SJSA1 (cell line): ENCODE results near the gene DYNC2H1. TPM values are rescaled to one million over a fixed set of nuclear protein-coding genes. Genes with fewer than 3 reads are reported as not detected.
"Not testable (repeated sequence)": the region's sequence is repeated elsewhere in the genome, so short reads cannot be mapped to it uniquely, and the experiment has no call there.

Source experiments
- DNase-seq, 2 experiments: peaks; one replicate each; pipeline ENCODE4 v3.0.0-alpha.2; 2015 to 2020; ENCODE audit warnings: low spot score in 2 of 2, low read depth in 1 of 2
- H3K27ac ChIP-seq: fragments of 250-450 bp; sonication (Bioruptor Pico); 2 replicates; pipeline ENCODE4 v1.5.1; 2020; ENCODE audit warnings: mild to moderate bottlenecking, moderate library complexity
- H3K27me3 ChIP-seq: fragments of 250-450 bp; sonication (Bioruptor Pico); replicated peaks from 2 replicates; pipeline ENCODE4 v1.5.1; 2020; ENCODE audit warnings: mild to moderate bottlenecking, moderate library complexity
- H3K36me3 ChIP-seq: fragments of 250-450 bp; sonication (Bioruptor Pico); 2 replicates; pipeline ENCODE4 v1.5.1; 2020; ENCODE audit warnings: mild to moderate bottlenecking
- H3K4me1 ChIP-seq: fragments of 250-450 bp; sonication (Bioruptor Pico); replicated peaks from 2 replicates; pipeline ENCODE4 v1.6.1; 2021; ENCODE audit warnings: mild to moderate bottlenecking
- H3K4me3 ChIP-seq: fragments of 250-450 bp; sonication (Bioruptor Pico); 2 replicates; pipeline ENCODE4 v1.5.1; 2020; ENCODE audit warnings: mild to moderate bottlenecking
- H3K9me3 ChIP-seq: fragments of 250-450 bp; sonication (Bioruptor Pico); replicated peaks from 2 replicates; pipeline ENCODE4 v1.5.1; 2020; ENCODE audit warnings: mild to moderate bottlenecking
- total RNA-seq: library from RNA; depleted of rRNA; stranded (reverse); fragments of >200 nt; shearing (Covaris generic); gene quantifications from 2 replicates; pipeline ENCODE4 v1.2.3, GENCODE V29; 2014

Gene DYNC2H1
- total RNA-seq, 1 experiment from 2014 or later, result 2.2 TPM

- no peak overlapping the region for H3K27ac ChIP-seq
- no peak for DNase-seq
- H3K9me3 ChIP-seq, result no peaks in the 10 kb centered on the region
Observed at GRCh38 chr11:103338621-103339484, 229.6 kb downstream of the DYNC2H1 start.

GRCh38 chr11:103339485-103339857 lies 230.2 kb downstream of the DYNC2H1 start:
- Histone ChIP-seq H3K27me3 (no peaks in the 10 kb centered on the region), H3K4me1 (no peaks in the 10 kb centered on the region), H3K4me3 (no peak overlapping the region), H3K36me3 (no peaks in the 10 kb centered on the region), H3K27ac (no peak overlapping the region), H3K9me3 (no peaks in the 10 kb centered on the region)
- DNase-seq, result no peak

More at GRCh38 chr11:103338621-103339484, 229.6 kb downstream of the DYNC2H1 start:
- H3K27me3 ChIP-seq, result no peaks in the 10 kb centered on the region
- no peak overlapping the region for H3K4me3 ChIP-seq
- no peaks in the 10 kb centered on the region for H3K4me1 ChIP-seq
- H3K36me3 ChIP-seq, result no peaks in the 10 kb centered on the region

GRCh38 chr11:103340956-103341355 lies 231.7 kb downstream of the DYNC2H1 start:
- Histone ChIP-seq H3K27me3 (no peaks in the 10 kb centered on the region), H3K4me1 (no peaks in the 10 kb centered on the region), H3K27ac (no peak overlapping the region), H3K36me3 (no peaks in the 10 kb centered on the region), H3K4me3 (no peak overlapping the region), H3K9me3 (no peaks in the 10 kb centered on the region)
- no peak for DNase-seq

- Histone ChIP-seq H3K9me3 (no peaks in the 10 kb centered on the region), H3K4me3 (no peak overlapping the region), H3K36me3 (no peaks in the 10 kb centered on the region), H3K27ac (no peak overlapping the region), H3K4me1 (no peaks in the 10 kb centered on the region), H3K27me3 (no peaks in the 10 kb centered on the region)
- DNase-seq, result no peak
Observed at GRCh38 chr11:103344886-103345285, 235.7 kb downstream of the DYNC2H1 start.

GRCh38 chr11:103349595-103349994 lies 240.4 kb downstream of the DYNC2H1 start:
- no peaks in the 10 kb centered on the region for H3K4me1 ChIP-seq
- H3K27me3 ChIP-seq, result no peaks in the 10 kb centered on the region
- H3K9me3 ChIP-seq, result no peaks in the 10 kb centered on the region
- H3K4me3 ChIP-seq, result no peak overlapping the region
- no peaks in the 10 kb centered on the region for H3K36me3 ChIP-seq
- no peak for DNase-seq
- H3K27ac ChIP-seq, result no peak overlapping the region

- no peaks in the 10 kb centered on the region for H3K4me1 ChIP-seq
- no peak overlapping the region for H3K27ac ChIP-seq
- no peaks in the 10 kb centered on the region for H3K27me3 ChIP-seq
- DNase-seq, result no peak
- H3K4me3 ChIP-seq, result no peak overlapping the region
- H3K36me3 ChIP-seq, result no peaks in the 10 kb centered on the region
- H3K9me3 ChIP-seq, result no peaks in the 10 kb centered on the region
Observed at GRCh38 chr11:103354656-103355055, 245.4 kb downstream of the DYNC2H1 start.

GRCh38 chr11:103358251-103358650 lies 249.0 kb downstream of the DYNC2H1 start:
- Histone ChIP-seq H3K4me1 (no peaks in the 10 kb centered on the region), H3K9me3 (no peaks in the 10 kb centered on the region), H3K36me3 (no peaks in the 10 kb centered on the region), H3K27ac (no peak overlapping the region), H3K27me3 (no peaks in the 10 kb centered on the region), H3K4me3 (no peak overlapping the region)
- DNase-seq, result no peak

GRCh38 chr11:103359216-103359615 lies 250.0 kb downstream of the DYNC2H1 start:
- Histone ChIP-seq H3K27me3 (no peaks in the 10 kb centered on the region), H3K9me3 (no peaks in the 10 kb centered on the region), H3K27ac (no peak overlapping the region), H3K36me3 (no peaks in the 10 kb centered on the region), H3K4me1 (no peaks in the 10 kb centered on the region), H3K4me3 (no peak overlapping the region)
- DNase-seq, result no peak

GRCh38 chr11:103364687-103365086 lies 255.5 kb downstream of the DYNC2H1 start:
- no peak for DNase-seq
- no peaks in the 10 kb centered on the region for H3K36me3 ChIP-seq
- H3K4me1 ChIP-seq, result no peaks in the 10 kb centered on the region

GRCh38 chr11:103367650-103368049 lies 258.4 kb downstream of the DYNC2H1 start:
- Histone ChIP-seq H3K27me3 (no peaks in the 10 kb centered on the region), H3K9me3 (no peaks in the 10 kb centered on the region), H3K4me3 (no peak overlapping the region), H3K36me3 (no peaks in the 10 kb centered on the region), H3K4me1 (no peaks in the 10 kb centered on the region), H3K27ac (no peak overlapping the region)
- DNase-seq, result no peak

More at GRCh38 chr11:103364687-103365086, 255.5 kb downstream of the DYNC2H1 start:
- H3K27me3 ChIP-seq, result no peaks in the 10 kb centered on the region
- H3K27ac ChIP-seq, result no peak overlapping the region
- no peak overlapping the region for H3K4me3 ChIP-seq
- H3K9me3 ChIP-seq, result no peaks in the 10 kb centered on the region

- no peak overlapping the region for H3K4me3 ChIP-seq
- no peak for DNase-seq
- no peaks in the 10 kb centered on the region for H3K27me3 ChIP-seq
- H3K4me1 ChIP-seq, result no peaks in the 10 kb centered on the region
- H3K27ac ChIP-seq, result no peak overlapping the region
- no peaks in the 10 kb centered on the region for H3K9me3 ChIP-seq
- H3K36me3 ChIP-seq, result no peaks in the 10 kb centered on the region
Observed at GRCh38 chr11:103368145-103368544, 258.9 kb downstream of the DYNC2H1 start.

- no peaks in the 10 kb centered on the region for H3K27me3 ChIP-seq
- no peak overlapping the region for H3K27ac ChIP-seq
- H3K4me1 ChIP-seq, result no peaks in the 10 kb centered on the region
- no peaks in the 10 kb centered on the region for H3K36me3 ChIP-seq
- no peak overlapping the region for H3K4me3 ChIP-seq
- no peaks in the 10 kb centered on the region for H3K9me3 ChIP-seq
- no peak for DNase-seq
Observed at GRCh38 chr11:103370076-103370475, 260.9 kb downstream of the DYNC2H1 start.

- Histone ChIP-seq H3K9me3 (no peaks in the 10 kb centered on the region), H3K27ac (no peak overlapping the region), H3K4me1 (no peaks in the 10 kb centered on the region), H3K27me3 (no peaks in the 10 kb centered on the region), H3K4me3 (no peak overlapping the region), H3K36me3 (no peaks in the 10 kb centered on the region)
- DNase-seq, result no peak
Observed at GRCh38 chr11:103372906-103373305, 263.7 kb downstream of the DYNC2H1 start.

- not testable (repeated sequence) for DNase-seq, H3K4me1 ChIP-seq, H3K36me3 ChIP-seq, H3K4me3 ChIP-seq, H3K27ac ChIP-seq, H3K9me3 ChIP-seq, H3K27me3 ChIP-seq
Observed at GRCh38 chr11:103374227-103374626, 265.0 kb downstream of the DYNC2H1 start.

- Histone ChIP-seq H3K36me3 (no peaks in the 10 kb centered on the region), H3K27me3 (no peaks in the 10 kb centered on the region), H3K4me3 (no peak overlapping the region), H3K4me1 (no peaks in the 10 kb centered on the region), H3K27ac (no peak overlapping the region), H3K9me3 (no peaks in the 10 kb centered on the region)
- no peak for DNase-seq
Observed at GRCh38 chr11:103378931-103379330, 269.7 kb downstream of the DYNC2H1 start.
